ENCODE data around the gene NCAPD2.

- TF ChIP-seq CTCF (optimal IDR thresholded peaks at IDR 0.05 in 1 of 3, IDR thresholded peaks at IDR 0.05 in 1 of 3, conservative IDR thresholded peaks at IDR 0.05 in 1 of 3; ENCODE audit: extremely low read depth in 1 of 3, insufficient read depth in 2 of 3, low read length in 3 of 3) (no peak), EZH2 (IDR thresholded peaks at IDR 0.05; ENCODE audit: low read length) (no peak)
Observed at GRCh38 chr12:6471989-6472360, 21.9 kb upstream of the NCAPD2 start.
